GM19455 (cell line): Measurements from ENCODE around the gene CRADD.

Experiments
- ATAC-seq: cut with Tn5 transposase; IDR thresholded peaks from one replicate; pipeline ENCODE4 v1.9.1; 2021; ENCODE audit not compliant: unreplicated experiment

The CRADD gene

DNA sequence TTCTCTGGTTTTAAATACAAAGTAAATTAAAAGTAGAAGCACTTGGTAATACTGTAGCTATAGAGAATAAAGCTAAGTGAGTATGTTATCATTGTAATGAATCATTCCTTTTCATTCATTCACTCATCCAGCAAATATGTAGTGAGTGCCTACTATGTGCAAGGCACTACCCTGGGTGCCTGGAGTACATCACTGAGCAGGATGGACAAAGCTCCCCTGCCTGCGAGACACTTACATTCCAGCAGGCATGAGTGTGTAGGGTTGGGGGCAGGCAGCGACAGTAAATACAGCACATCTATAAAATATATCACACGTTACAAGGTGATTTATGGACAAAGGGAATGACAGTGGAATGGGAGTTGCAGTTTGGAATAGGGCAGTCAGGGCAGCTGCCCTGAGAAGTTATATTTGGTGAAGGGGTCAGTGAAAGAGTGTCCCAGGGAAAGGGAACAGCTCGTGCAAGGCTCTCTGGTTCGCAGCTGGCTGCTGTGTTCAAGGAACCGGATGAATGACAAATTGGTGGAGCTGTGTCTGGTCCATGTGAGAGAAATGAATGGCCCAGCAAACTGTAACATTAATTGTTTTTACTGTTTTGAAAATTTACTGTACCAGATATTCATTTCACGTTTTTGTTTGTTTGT is 159.6 kb downstream of the CRADD start:
- ATAC-seq, result no peak

DNA sequence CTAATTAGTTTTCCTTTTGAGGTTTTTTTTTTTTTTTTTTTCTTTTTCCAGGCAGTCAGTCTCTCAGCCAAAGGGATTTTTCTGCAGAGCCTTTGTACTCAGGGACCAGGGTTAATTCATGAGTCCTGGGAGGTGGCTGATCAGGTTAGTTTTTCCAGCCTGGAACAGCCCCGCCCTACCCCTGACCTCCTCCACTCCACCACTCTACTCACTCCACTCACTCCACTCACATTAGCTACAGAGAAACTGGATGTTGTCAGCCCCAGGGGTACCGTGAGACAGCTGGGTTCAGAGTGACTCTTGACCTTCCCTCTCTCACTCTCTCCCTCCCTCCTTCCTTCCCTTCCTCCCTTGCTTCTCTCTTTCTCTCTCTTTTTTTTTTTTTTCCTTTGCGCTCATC is 161.0 kb downstream of the CRADD start:
- no peak for ATAC-seq

DNA sequence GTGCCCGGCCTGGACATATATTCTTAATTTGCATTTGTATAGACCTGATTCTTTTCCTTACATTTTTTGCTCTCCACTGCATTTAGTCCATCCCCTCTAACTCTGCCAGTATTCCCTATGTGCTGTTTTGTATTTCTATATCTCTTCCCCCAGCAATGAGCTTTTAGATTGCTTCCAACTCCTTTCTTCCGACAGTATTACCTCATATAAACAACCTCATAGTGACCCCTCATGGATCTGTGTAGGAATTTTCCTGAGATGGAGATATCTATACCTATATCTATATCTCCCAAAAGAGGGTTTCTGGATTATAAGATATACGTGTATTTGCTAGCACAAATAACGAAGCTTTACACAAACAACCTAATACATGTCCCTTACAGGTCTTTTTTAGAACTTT is 161.9 kb downstream of the CRADD start:
- no peak for ATAC-seq

- no peak for ATAC-seq
Measured at GRCh38 chr12:93841671-93842070, 164.5 kb downstream of the CRADD start.

DNA sequence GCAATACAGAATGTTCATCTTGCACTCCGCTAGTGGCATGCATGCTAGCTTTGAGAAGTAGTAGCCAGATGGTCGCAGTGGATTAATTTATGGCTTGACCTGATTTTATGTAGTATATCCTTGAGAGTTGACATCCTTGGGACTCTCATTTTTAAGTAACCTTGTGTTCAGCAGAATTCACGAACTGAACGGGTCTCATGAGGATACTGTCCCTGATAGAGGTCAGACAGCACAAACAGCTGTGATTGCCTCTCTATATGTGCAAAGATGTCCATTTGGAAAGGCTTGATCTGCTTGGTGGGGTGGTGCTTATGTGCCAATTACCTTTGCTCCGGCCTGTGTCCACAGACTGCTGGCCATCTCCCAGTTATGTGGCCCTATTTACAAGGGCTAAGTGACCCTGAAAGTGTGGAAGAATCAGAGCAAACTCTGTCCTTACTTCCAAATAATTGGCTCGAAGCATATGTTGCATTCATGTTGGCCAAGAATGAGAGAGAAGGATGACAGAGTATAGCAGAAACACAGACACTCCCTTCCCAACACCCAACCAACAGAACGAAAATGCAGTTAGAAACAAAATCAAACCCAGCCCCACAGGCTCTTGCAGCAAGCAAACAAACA is 167.1 kb downstream of the CRADD start:
- ATAC-seq, result no peak

DNA sequence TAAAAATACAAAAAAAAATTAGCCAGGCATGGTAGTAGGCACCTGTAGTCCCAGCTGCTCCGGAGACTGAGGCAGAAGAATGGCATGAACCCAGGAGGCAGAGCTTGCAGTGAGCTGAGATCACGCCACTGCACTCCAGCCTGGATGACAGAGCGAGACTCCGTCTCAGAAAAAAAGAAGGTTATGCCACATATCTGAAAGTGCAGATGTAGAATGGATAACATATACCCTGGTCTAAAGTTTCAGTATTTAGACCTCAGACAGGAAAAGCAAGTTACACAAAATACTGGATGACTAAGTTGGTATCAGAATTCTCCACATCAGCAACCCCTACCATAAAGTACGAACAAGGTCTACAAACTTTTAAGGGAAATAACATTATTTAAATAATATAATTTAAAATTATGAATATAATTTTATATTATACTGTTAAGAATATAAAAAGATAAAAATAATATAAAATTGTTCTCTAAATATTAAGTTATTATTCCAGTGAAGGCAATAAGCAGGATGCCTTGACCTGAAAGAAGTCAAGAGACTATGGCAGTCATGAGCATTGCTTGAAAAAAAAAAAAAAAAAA is 169.9 kb downstream of the CRADD start:
- ATAC-seq, result no peak

DNA sequence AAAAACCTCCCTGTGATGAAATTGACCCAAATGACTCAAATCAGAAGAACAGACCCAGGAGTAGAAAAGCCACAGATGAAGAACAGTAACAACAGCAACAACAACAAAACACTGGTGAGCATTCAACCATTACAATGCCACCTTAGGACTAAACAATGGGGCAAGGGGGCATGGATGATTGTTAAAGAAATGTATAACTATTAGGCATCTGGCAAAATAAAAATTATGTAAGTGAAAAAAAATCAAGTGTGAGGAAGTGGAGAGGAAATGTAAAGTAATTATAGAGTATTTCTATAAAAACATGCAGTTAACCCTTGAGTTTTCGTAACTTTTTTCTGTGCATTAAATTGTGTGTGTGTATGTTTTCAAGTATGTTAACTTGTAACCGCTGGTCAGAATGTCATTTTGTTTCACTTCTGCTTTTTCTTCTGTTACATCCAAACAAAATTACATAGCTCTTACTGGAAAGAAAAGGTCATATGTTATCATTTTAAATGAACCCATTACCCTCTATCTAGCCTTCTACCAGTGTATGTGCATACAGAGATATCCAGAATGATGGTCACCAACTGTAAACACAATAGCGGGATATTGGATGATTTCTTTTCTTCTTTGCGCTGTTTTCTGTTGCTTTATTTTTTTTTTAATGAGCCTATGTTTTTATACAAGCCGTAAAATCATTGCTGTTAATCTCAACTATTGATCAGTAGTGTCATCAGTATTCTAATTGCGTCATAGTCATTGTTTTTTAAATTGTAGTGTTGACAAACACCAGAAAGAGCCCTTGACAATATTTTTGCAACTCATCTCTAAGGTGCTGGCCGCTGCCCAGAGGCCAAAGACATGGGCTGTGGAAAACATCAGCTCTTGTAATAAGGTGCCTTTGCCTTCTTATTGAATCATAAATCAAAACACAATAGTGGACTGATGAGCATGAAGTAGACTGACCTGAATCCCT is 170.6 kb downstream of the CRADD start:
- peak; percentile 86 for ATAC-seq

GRCh38 chr12:93848523-93849101 is 171.4 kb downstream of the CRADD start:
- no peak for ATAC-seq

DNA sequence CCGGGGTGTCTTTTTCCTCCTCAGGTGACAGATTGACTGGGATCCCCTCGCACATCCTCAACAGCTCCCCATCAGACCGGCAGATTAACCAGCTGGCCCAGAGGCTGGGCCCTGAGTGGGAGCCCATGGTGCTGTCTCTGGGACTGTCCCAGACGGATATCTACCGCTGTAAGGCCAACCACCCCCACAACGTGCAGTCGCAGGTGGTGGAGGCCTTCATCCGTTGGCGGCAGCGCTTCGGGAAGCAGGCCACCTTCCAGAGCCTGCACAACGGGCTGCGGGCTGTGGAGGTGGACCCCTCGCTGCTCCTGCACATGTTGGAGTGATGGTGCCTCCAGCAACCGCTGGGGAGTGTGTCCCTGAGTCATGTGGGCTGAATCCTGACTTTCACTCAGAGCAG is 172.8 kb downstream of the CRADD start:
- ATAC-seq, result no peak

GRCh38 chr12:93850481-93851256 is 173.5 kb downstream of the CRADD start:
- ATAC-seq, result no peak

- no peak for ATAC-seq
Measured at GRCh38 chr12:93851257-93851671, 174.1 kb downstream of the CRADD start.

- ATAC-seq, result no peak
Measured at GRCh38 chr12:93852173-93852591, 175.0 kb downstream of the CRADD start.

- ATAC-seq, result no peak
Measured at GRCh38 chr12:93853698-93854478, 176.7 kb downstream of the CRADD start.

DNA sequence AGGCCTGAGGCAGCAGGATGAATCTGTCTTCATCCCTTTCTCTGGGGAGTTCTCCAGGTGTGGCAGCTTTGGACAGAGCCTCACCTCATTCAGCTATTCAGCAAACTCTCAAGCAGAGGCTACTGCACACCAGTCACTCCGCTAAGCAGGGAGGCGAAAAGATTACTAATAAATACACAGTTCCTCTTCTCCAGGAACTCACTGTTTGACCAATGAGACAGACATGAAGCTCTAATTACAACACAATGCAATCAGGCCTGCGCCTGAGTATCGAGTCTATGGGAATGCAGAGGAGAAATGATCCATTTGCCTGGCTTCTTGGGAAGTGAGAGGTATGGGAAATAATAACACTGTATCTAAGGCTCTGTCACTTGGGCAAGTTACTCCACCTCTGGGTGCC is 178.1 kb downstream of the CRADD start:
- no peak for ATAC-seq

DNA sequence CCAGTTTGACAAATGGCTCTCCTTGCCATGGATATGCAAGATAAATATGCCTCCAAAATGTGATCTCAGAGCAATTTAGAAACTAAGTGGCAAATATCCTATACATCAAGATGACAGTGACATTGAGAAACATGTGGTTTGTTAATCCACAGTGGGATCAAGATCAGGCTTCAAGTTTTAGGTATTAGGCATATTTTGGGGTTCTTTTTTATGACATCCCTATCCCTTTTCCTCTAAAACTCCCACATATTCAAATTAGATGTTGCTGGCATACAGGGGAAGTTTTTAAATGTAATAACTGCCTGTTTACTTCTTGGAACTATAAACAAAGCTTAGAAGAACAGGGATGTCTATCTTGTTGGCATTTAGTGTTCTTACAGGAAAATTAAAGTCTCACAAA is 179.4 kb downstream of the CRADD start:
- no peak for ATAC-seq

- ATAC-seq, result no peak
Measured at GRCh38 chr12:93857279-93857938, 180.2 kb downstream of the CRADD start.

- no peak for ATAC-seq
Measured at GRCh38 chr12:93857991-93858447, 180.8 kb downstream of the CRADD start.

DNA sequence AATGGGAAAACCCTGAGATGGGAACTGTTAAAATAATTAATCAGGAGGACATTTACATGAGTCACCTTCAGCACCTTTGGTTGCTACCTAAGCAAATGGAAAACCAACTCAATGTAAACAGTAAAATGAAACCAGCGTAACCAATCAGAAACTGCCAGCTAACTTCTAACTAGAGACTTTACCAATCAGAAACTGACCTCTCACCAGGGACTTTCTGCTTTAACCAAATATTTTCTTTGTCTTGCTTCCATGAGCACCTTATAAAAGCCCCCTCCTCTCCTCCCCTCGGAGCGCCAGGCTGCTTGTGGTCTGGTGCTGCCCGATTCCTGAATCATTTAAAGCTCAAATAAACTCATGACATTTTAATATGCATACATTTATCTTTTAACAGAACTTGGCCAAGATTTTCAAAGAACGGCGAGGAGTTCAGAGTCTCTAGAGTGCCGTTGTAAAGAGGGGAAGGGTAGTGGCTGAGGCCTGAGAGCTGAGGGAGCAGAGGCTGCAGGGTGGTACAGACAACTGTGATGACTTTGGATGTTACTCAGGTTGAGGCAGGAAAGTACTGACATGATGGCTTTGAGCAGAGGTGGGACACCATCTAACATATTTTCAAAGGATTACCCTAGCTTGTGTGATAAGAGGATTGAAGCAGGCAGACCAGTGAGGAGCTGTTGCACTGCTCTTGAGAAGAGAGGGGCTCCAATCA is 183.6 kb downstream of the CRADD start:
- ATAC-seq, result no peak
